Body of pancreas (tissue), 4 donors: ENCODE data around the gene ERG. TPM values are rescaled to one million over a fixed set of nuclear protein-coding genes. Genes with fewer than 3 reads are reported as not detected.

Experiments
- ATAC-seq: fragments of 150-250 bp; one replicate; pipeline ENCODE4 v1.9.1; 2016
- DNase-seq, 4 donors: peaks; one replicate each; pipeline ENCODE4 v3.0.0-alpha.2; 2019
- H3K27ac ChIP-seq, 4 donors: fragments of 200-600 bp; sonication (generic); 1 replicate in 3 of 4; 2 replicates in 1 of 4; pipeline versions ENCODE4 v1.5.1 to v1.6.1; 2016 to 2019; ENCODE audit warnings: mild to moderate bottlenecking in 1 of 4, mixed read lengths in 1 of 4, moderate library complexity in 1 of 4
- H3K27me3 ChIP-seq, 2 donors: fragments of 200-600 bp; sonication (generic); one replicate each; pipeline ENCODE4 v1.6.0; 2016; ENCODE audit warnings: mild to moderate bottlenecking in 1 of 2
- H3K36me3 ChIP-seq, 2 donors: fragments of 200-600 bp; sonication (generic); replicated peaks in 1 of 2; 2 replicates each; pipeline ENCODE4 v1.5.1; 2016; ENCODE audit warnings: low read depth in 2 of 2; ENCODE audit not compliant: insufficient read depth in 1 of 2
- H3K4me1 ChIP-seq: fragments of 200-600 bp; sonication (generic); one replicate; pipeline ENCODE4 v1.6.0; 2016
- H3K4me3 ChIP-seq, 2 donors: fragments of 200-600 bp; sonication (generic); 1 replicate in 1 of 2; 2 replicates in 1 of 2; pipeline ENCODE4 v1.5.1; 2016 to 2019
- H3K9me3 ChIP-seq, 3 donors: fragments of 200-600 bp; sonication (generic); 1 replicate in 2 of 3; 2 replicates in 1 of 3; pipeline ENCODE4 v1.5.1; 2016
- CTCF ChIP-seq, 7 experiments: fragments of 450-650 bp in 4 of 7; fragments of 200-600 bp in 3 of 7; sonication (generic) in 3 of 7; IDR thresholded peaks; one replicate each; pipeline ENCODE4 v1.5.1; 2016 to 2019; ENCODE audit warnings: antibody characterized with exemption in 7 of 7
- POLR2A ChIP-seq, 3 donors: fragments of 450-650 bp; IDR thresholded peaks; one replicate each; pipeline ENCODE4 v1.6.1; 2016; ENCODE audit warnings: antibody characterized with exemption in 3 of 3, mild to moderate bottlenecking in 2 of 3
- WGBS, 2 donors: methylation state at CpG; one replicate each; pipeline ENCODE4 v1.1.5; 2017; 5-methylcytosine and 5-hydroxymethylcytosine counted together
- intact Hi-C: fragments of 100-400 bp; cut with DNase I; formaldehyde crosslinking; loops from one replicate; pipeline ENCODE4 v1.15.1; 2023
- total RNA-seq, 2 donors: library from RNA; depleted of rRNA; stranded (reverse); fragments of >200 nt; gene quantifications; one replicate each; pipeline ENCODE4 v1.1.0, GENCODE V29; 2016

Gene ERG
- total RNA-seq, 2 donors from 2014 or later, result 4.2 to 7.3 TPM

- no peaks in the 10 kb centered on the region for H3K9me3 ChIP-seq
- WGBS, 2 donors, result 91 to 93% methylated on average over 2 of the region's 2 CpGs
- no peak for ATAC-seq
- H3K36me3 ChIP-seq, result no peaks in the 10 kb centered on the region
- intact Hi-C loops, result loop anchor here (5.0 kb wide), 1 partner anchor 128 kb away; no protein-coding TSS in a partner anchor
- H3K4me1 ChIP-seq, result no peaks in the 10 kb centered on the region
- TF ChIP-seq CTCF (IDR thresholded peaks at IDR 0.05) (no peak), POLR2A (IDR thresholded peaks at IDR 0.05) (no peak)
- no peak overlapping the region for H3K27ac ChIP-seq
- no peak for DNase-seq
- no peaks in the 10 kb centered on the region for H3K27me3 ChIP-seq
- H3K4me3 ChIP-seq, result no peak overlapping the region
Observed at GRCh38 chr21:38349977-38350376, 148.3 kb downstream of the ERG start.

GRCh38 chr21:38349111-38349746, 149.0 kb downstream of the ERG start:
- DNase-seq (no peak), ATAC-seq (no peak)
- WGBS, 2 donors, result 53 to 65% methylated on average over 10 of the region's 10 CpGs
- intact Hi-C loops, result no loop called here
- TF ChIP-seq CTCF (IDR thresholded peaks at IDR 0.05) (no peak), POLR2A (IDR thresholded peaks at IDR 0.05) (no peak)
- Histone ChIP-seq H3K27me3 (no peaks in the 10 kb centered on the region), H3K4me1 (no peaks in the 10 kb centered on the region), H3K36me3 (no peaks in the 10 kb centered on the region), H3K4me3 (no peak overlapping the region), H3K9me3 (no peaks in the 10 kb centered on the region), H3K27ac (no peak overlapping the region)

GRCh38 chr21:38346286-38346685, 152.0 kb downstream of the ERG start:
- no peak overlapping the region for H3K4me3 ChIP-seq
- H3K36me3 ChIP-seq, result no peaks in the 10 kb centered on the region
- no peaks in the 10 kb centered on the region for H3K9me3 ChIP-seq
- H3K27ac ChIP-seq, result no peak overlapping the region
- H3K4me1 ChIP-seq, result peaks cover 18% of the 10 kb centered on the region
- H3K27me3 ChIP-seq, result no peaks in the 10 kb centered on the region
- DNase-seq (no peak), ATAC-seq (no peak)
- intact Hi-C loops, result no loop called here
- 64 to 84% methylated on average over 5 of the region's 5 CpGs for WGBS, 2 donors
- no peak for TF ChIP-seq CTCF (IDR thresholded peaks at IDR 0.05)
- no peak for TF ChIP-seq POLR2A (IDR thresholded peaks at IDR 0.05)

GRCh38 chr21:38343691-38344090, 154.6 kb downstream of the ERG start:
- Histone ChIP-seq H3K9me3 (no peaks in the 10 kb centered on the region), H3K4me1 (peaks cover 18% of the 10 kb centered on the region), H3K36me3 (no peaks in the 10 kb centered on the region), H3K4me3 (no peak overlapping the region), H3K27ac (peak overlapping the region in 2 of 4 donors; percentile 26 to 36), H3K27me3 (no peaks in the 10 kb centered on the region)
- ATAC-seq, result peak; percentile 86
- WGBS, 2 donors, result 13 to 26% methylated on average over 6 of the region's 6 CpGs
- TF ChIP-seq POLR2A (IDR thresholded peaks at IDR 0.05) (no peak), CTCF (IDR thresholded peaks at IDR 0.05) (no peak)
- intact Hi-C loops, result no loop called here
- peak; percentile 57 to 80 (median 76) for DNase-seq

- DNase-seq (no peak), ATAC-seq (no peak)
- H3K4me1 ChIP-seq, result peaks cover 18% of the 10 kb centered on the region
- intact Hi-C loops, result no loop called here
- H3K4me3 ChIP-seq, result no peak overlapping the region
- no peaks in the 10 kb centered on the region for H3K9me3 ChIP-seq
- no peaks in the 10 kb centered on the region for H3K36me3 ChIP-seq
- TF ChIP-seq CTCF (IDR thresholded peaks at IDR 0.05), result no peak
- H3K27ac ChIP-seq, result no peak overlapping the region
- no peaks in the 10 kb centered on the region for H3K27me3 ChIP-seq
- WGBS, 2 donors, result 54 to 59% methylated on average over 1 of the region's 1 CpG
Observed at GRCh38 chr21:38342739-38343138, 155.5 kb downstream of the ERG start.
